PC-9 (cell line): ENCODE data around the gene MLKL.

ENCODE experiments used
- EZH2 ChIP-seq: fragments of 200-600 bp; sonication (generic); IDR thresholded peaks from 2 replicates; pipeline ENCODE4 v1.8.0; 2017; ENCODE audit warnings: antibody characterized with exemption, low read depth
- TF ChIP-seq, protein P1 (sequence below): fragments of 200-600 bp; sonication (generic); conservative IDR thresholded peaks from 2 replicates; pipeline ENCODE4 v1.6.1; 2017; ENCODE audit warnings: mixed run types, antibody characterized with exemption, mild to moderate bottlenecking, moderate library complexity

DNA sequence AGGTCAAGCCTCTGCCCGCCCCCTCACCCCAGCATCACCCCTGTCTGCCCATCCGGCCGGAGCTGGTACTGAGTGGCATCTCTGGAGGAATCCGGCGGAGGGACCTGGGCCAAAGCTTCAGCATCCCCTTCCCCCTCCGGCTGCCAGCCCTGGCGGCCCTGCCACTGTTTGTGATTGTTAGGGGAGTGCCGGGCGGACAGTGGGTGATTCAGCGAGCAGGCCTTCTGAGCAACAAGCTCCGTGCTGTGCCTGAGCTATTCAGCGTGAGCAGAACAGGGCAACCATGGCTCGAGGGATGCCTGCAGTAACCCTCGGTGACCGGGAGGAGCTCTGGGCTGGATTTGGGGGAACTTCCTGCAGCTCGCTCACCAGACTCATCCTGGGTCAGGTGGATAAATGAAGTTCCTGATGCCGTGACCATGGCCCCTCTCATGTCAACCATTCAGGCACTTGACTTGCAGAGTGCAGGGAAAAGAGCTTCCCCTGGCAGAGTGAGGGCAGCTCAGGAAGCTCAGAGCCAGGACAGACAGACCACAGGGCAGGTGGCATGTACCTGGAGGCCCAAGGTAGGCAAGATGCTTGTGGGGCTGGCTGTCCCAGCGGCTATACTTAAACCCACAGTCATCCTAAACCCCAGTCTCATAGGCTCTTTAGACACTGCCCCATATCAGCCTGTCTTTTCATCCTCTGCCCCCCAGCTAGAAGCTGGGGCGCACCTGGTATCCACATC lies 24.3 kb upstream of the MLKL start:
- TF ChIP-seq, protein P1, sequence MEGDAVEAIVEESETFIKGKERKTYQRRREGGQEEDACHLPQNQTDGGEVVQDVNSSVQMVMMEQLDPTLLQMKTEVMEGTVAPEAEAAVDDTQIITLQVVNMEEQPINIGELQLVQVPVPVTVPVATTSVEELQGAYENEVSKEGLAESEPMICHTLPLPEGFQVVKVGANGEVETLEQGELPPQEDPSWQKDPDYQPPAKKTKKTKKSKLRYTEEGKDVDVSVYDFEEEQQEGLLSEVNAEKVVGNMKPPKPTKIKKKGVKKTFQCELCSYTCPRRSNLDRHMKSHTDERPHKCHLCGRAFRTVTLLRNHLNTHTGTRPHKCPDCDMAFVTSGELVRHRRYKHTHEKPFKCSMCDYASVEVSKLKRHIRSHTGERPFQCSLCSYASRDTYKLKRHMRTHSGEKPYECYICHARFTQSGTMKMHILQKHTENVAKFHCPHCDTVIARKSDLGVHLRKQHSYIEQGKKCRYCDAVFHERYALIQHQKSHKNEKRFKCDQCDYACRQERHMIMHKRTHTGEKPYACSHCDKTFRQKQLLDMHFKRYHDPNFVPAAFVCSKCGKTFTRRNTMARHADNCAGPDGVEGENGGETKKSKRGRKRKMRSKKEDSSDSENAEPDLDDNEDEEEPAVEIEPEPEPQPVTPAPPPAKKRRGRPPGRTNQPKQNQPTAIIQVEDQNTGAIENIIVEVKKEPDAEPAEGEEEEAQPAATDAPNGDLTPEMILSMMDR = no peak
- no peak for TF ChIP-seq EZH2
